OCI-LY1 (cell line): ENCODE measurements around the gene KCNK3.
"Not testable (repeated sequence)": the region's sequence is repeated elsewhere in the genome, so short reads cannot be mapped to it uniquely, and the experiment has no call there.

ENCODE experiments used
- H2AFZ ChIP-seq: fragments of 200-600 bp; sonication (generic), shearing (Covaris generic); 2 replicates; pipeline ENCODE4 v1.6.0; 2014; ENCODE audit warnings: antibody characterized with exemption, mild to moderate bottlenecking, low read length
- H3F3A ChIP-seq: fragments of 200-600 bp; sonication (generic), shearing (Covaris generic); 2 replicates; pipeline ENCODE4 v1.6.0; 2014; ENCODE audit warnings: mild to moderate bottlenecking, antibody characterized with exemption, low read length, moderate library complexity; ENCODE audit not compliant: insufficient read depth
- H3K27ac ChIP-seq: fragments of 200-600 bp; sonication (generic); 2 replicates; pipeline ENCODE4 v1.5.1; 2014; ENCODE audit warnings: low read length, mixed run types, mild to moderate bottlenecking, low read depth; ENCODE audit not compliant: poor library complexity, severe bottlenecking
- H3K27me3 ChIP-seq: fragments of 200-600 bp; sonication (generic); 2 replicates; pipeline ENCODE4 v1.6.0; 2014; ENCODE audit warnings: antibody characterized with exemption, mild to moderate bottlenecking, low read length, moderate library complexity; ENCODE audit not compliant: insufficient read depth
- H3K36me3 ChIP-seq: fragments of 200-600 bp; sonication (generic); 2 replicates; pipeline ENCODE4 v1.6.1; 2014; ENCODE audit warnings: mild to moderate bottlenecking, antibody characterized with exemption, low read length, moderate library complexity, mixed read lengths; ENCODE audit not compliant: insufficient read depth
- H3K4me1 ChIP-seq: fragments of 200-600 bp; sonication (generic); 2 replicates; pipeline ENCODE4 v1.5.1; 2014; ENCODE audit warnings: mild to moderate bottlenecking, low read length, moderate library complexity; ENCODE audit not compliant: insufficient read depth, severe bottlenecking
- H3K4me2 ChIP-seq: fragments of 200-600 bp; sonication (generic), shearing (Covaris generic); 2 replicates; pipeline ENCODE4 v1.6.1; 2014; ENCODE audit warnings: low read length
- H3K4me3 ChIP-seq: fragments of 200-600 bp; sonication (generic); 2 replicates; pipeline ENCODE4 v1.5.1; 2014; ENCODE audit warnings: low read length, low read depth, mild to moderate bottlenecking, mixed read lengths; ENCODE audit not compliant: poor library complexity, severe bottlenecking
- H3K79me2 ChIP-seq: fragments of 200-600 bp; shearing (Covaris generic); 2 replicates; pipeline ENCODE4 v1.6.1; 2016; ENCODE audit warnings: mixed run types, low read length, mixed read lengths; ENCODE audit not compliant: insufficient read depth
- H3K9ac ChIP-seq: fragments of 200-600 bp; sonication (generic), shearing (Covaris generic); 2 replicates; pipeline ENCODE4 v1.6.1; 2014; ENCODE audit warnings: mild to moderate bottlenecking, low read length, mixed read lengths
- H3K9me2 ChIP-seq: fragments of 200-600 bp; sonication (generic), shearing (Covaris generic); 2 replicates; pipeline ENCODE4 v1.6.1; 2014; ENCODE audit warnings: low read depth, mild to moderate bottlenecking, low read length, mixed read lengths
- H3K9me3 ChIP-seq: fragments of 200-600 bp; shearing (Covaris generic); 2 replicates; pipeline ENCODE4 v1.6.1; 2014; ENCODE audit warnings: low read length, mixed read lengths
- H4K20me1 ChIP-seq: fragments of 200-600 bp; sonication (generic), shearing (Covaris generic); 2 replicates; pipeline ENCODE4 v1.6.0; 2016; ENCODE audit warnings: mild to moderate bottlenecking, low read length; ENCODE audit not compliant: insufficient read depth
- CTCF ChIP-seq: fragments of 200-600 bp; sonication (generic), shearing (Covaris generic); IDR thresholded peaks from 2 replicates; pipeline ENCODE4 v1.5.1; 2017; ENCODE audit warnings: mild to moderate bottlenecking, antibody characterized with exemption, low read length, moderate library complexity, mixed read lengths
- EZH2 ChIP-seq: fragments of 200-600 bp; sonication (generic), shearing (Covaris generic); IDR thresholded peaks from 2 replicates; pipeline ENCODE4 v1.8.0; 2017; ENCODE audit warnings: borderline replicate concordance, mixed run types, mild to moderate bottlenecking, antibody characterized with exemption, low read length, moderate library complexity, mixed read lengths

The KCNK3 gene

DNA sequence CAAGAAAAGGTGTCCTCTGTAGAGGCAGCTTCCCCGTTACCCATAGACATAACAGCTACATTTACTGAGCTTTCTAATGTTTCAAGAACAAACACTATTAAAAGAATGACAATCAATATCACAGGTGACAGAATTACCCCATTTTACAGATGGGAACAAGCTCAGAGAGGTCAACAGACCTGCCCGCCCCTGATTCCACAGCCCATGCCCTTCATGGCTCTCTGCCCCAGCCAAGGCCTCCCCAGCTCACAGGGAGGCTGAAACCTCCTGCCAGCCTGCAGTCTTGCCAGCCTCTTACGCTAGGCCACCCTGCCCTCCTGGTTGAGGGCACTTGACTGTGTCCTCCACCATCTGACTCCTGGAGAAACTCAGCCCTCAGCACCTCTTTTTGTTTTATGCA is 52.4 kb downstream of the KCNK3 start:
- H3K79me2 ChIP-seq, result no peaks in the 10 kb centered on the region

GRCh38 chr2:26745609-26746327 is 53.2 kb downstream of the KCNK3 start:
- Histone ChIP-seq H3K9me3 (no peaks in the 10 kb centered on the region), H3K4me1 (no peaks in the 10 kb centered on the region), H3K27me3 (no peaks in the 10 kb centered on the region), H3K9ac (no peak overlapping the region), H3K9me2 (no peaks in the 10 kb centered on the region), H3K36me3 (no peaks in the 10 kb centered on the region), H2AFZ (no peak overlapping the region), H3K79me2 (no peaks in the 10 kb centered on the region), H3K4me2 (no peak overlapping the region), H3K27ac (no peak overlapping the region), H3F3A (no peaks in the 10 kb centered on the region), H3K4me3 (no peak overlapping the region), H4K20me1 (no peaks in the 10 kb centered on the region)
- TF ChIP-seq CTCF (peak; percentile 85), EZH2 (no peak)

More for the DNA sequence above, 52.4 kb downstream of the KCNK3 start:
- Histone ChIP-seq H3K4me3 (no peak overlapping the region), H3K9me2 (no peaks in the 10 kb centered on the region), H3K9ac (no peak overlapping the region), H3K36me3 (no peaks in the 10 kb centered on the region), H3K4me1 (no peaks in the 10 kb centered on the region), H3K4me2 (no peak overlapping the region), H3K9me3 (no peaks in the 10 kb centered on the region), H3K27ac (no peak overlapping the region), H3K27me3 (no peaks in the 10 kb centered on the region), H2AFZ (no peak overlapping the region), H4K20me1 (no peaks in the 10 kb centered on the region), H3F3A (no peaks in the 10 kb centered on the region)
- no peak for TF ChIP-seq EZH2

DNA sequence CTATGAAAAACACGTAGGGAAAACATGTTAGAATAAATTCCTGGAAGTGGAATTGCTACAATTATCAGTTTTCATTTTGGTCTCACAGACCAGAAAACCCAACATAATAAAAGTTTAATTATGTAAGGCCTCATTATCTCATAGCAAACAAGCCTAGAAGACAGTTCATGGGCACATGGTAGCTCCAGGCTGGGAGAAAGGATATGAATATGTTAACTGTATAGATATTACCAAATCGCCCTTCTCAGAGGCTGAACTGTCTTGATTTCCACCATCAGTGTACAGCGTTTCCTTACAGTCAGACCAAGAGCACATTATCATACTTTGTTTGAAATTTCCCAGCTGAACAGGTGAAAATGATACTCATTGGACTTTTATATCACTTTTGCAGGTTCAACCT is 54.4 kb downstream of the KCNK3 start:
- no peaks in the 10 kb centered on the region for H3F3A ChIP-seq
- no peak overlapping the region for H3K27ac ChIP-seq
- H2AFZ ChIP-seq, result no peak overlapping the region
- no peaks in the 10 kb centered on the region for H3K9me3 ChIP-seq
- no peak for TF ChIP-seq EZH2
- no peak for TF ChIP-seq CTCF
- no peaks in the 10 kb centered on the region for H3K9me2 ChIP-seq
- no peak overlapping the region for H3K4me2 ChIP-seq
- no peaks in the 10 kb centered on the region for H3K36me3 ChIP-seq
- no peaks in the 10 kb centered on the region for H4K20me1 ChIP-seq
- H3K27me3 ChIP-seq, result no peaks in the 10 kb centered on the region
- H3K4me1 ChIP-seq, result no peaks in the 10 kb centered on the region
- no peak overlapping the region for H3K4me3 ChIP-seq
- no peaks in the 10 kb centered on the region for H3K79me2 ChIP-seq
- no peak overlapping the region for H3K9ac ChIP-seq

GRCh38 chr2:26749787-26750420 is 57.4 kb downstream of the KCNK3 start:
- H3K4me2 ChIP-seq, H3K27ac ChIP-seq, H3K79me2 ChIP-seq, H3K27me3 ChIP-seq, H4K20me1 ChIP-seq, H3K9me3 ChIP-seq, H3K4me1 ChIP-seq, H2AFZ ChIP-seq, H3K36me3 ChIP-seq, H3K9ac ChIP-seq, H3F3A ChIP-seq, H3K9me2 ChIP-seq: not testable (repeated sequence)
- H3K4me3 ChIP-seq, result peak overlapping the region; percentile 18

GRCh38 chr2:26750467-26750866 is 57.9 kb downstream of the KCNK3 start:
- not testable (repeated sequence) for H3K4me2 ChIP-seq, H2AFZ ChIP-seq, H3K4me1 ChIP-seq, H3K9ac ChIP-seq, H3K36me3 ChIP-seq, H3K27me3 ChIP-seq, H3K9me3 ChIP-seq, H3K79me2 ChIP-seq, H3F3A ChIP-seq, H4K20me1 ChIP-seq, H3K9me2 ChIP-seq, H3K27ac ChIP-seq
- H3K4me3 ChIP-seq, result peak overlapping the region; percentile 18
